Measurements from ENCODE around the gene CCDC136.

Gene CCDC136

DNA sequence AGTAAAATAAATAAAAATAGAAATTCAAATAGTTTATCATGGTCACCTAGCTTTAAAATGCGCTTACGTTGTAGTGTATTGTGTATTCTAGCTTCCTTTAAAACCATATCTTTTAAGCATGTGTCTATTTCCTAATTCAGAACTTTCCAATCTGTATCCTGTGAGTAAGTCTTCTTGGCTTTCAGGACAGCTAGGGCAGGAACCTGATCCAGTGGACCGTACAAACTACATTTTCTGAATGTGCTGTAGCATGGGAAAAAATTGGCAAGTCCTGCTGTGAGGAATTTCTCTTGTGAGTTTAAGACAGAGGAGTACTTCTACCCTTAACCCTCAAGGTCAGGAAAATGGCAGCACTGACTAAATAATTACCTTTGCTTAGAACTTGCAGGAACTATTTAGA, 28.2 kb upstream of the CCDC136 start:
- Histone ChIP-seq H2AFZ (ENCODE audit: low read length) (no peak overlapping the region), H3K9me3 (ENCODE audit: low read length) (no peaks in the 10 kb centered on the region), H3F3A (ENCODE audit: insufficient read depth, low read length) (no peaks in the 10 kb centered on the region), H3K4me1 (ENCODE audit: insufficient read depth, low read length, severe bottlenecking) (no peaks in the 10 kb centered on the region), H3K79me2 (ENCODE audit: insufficient read depth, low read length) (no peaks in the 10 kb centered on the region), H3K4me2 (ENCODE audit: low read length) (no peak overlapping the region), H4K20me1 (ENCODE audit: insufficient read depth, low read length) (no peaks in the 10 kb centered on the region), H3K27ac (ENCODE audit: low read depth, low read length, poor library complexity, severe bottlenecking) (no peak overlapping the region), H3K36me3 (ENCODE audit: insufficient read depth, low read length) (peaks cover 93% of the 10 kb centered on the region), H3K27me3 (ENCODE audit: insufficient read depth, low read length) (no peaks in the 10 kb centered on the region), H3K9ac (ENCODE audit: low read length) (no peak overlapping the region), H3K4me3 (ENCODE audit: low read depth, low read length, poor library complexity, severe bottlenecking) (no peak overlapping the region), H3K9me2 (ENCODE audit: low read depth, low read length) (no peaks in the 10 kb centered on the region)
- no peak for TF ChIP-seq EZH2 (IDR thresholded peaks at IDR 0.05; ENCODE audit: borderline replicate concordance, low read length)
- TF ChIP-seq, protein P1, sequence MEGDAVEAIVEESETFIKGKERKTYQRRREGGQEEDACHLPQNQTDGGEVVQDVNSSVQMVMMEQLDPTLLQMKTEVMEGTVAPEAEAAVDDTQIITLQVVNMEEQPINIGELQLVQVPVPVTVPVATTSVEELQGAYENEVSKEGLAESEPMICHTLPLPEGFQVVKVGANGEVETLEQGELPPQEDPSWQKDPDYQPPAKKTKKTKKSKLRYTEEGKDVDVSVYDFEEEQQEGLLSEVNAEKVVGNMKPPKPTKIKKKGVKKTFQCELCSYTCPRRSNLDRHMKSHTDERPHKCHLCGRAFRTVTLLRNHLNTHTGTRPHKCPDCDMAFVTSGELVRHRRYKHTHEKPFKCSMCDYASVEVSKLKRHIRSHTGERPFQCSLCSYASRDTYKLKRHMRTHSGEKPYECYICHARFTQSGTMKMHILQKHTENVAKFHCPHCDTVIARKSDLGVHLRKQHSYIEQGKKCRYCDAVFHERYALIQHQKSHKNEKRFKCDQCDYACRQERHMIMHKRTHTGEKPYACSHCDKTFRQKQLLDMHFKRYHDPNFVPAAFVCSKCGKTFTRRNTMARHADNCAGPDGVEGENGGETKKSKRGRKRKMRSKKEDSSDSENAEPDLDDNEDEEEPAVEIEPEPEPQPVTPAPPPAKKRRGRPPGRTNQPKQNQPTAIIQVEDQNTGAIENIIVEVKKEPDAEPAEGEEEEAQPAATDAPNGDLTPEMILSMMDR (IDR thresholded peaks at IDR 0.05; ENCODE audit: low read length), result no peak

DNA sequence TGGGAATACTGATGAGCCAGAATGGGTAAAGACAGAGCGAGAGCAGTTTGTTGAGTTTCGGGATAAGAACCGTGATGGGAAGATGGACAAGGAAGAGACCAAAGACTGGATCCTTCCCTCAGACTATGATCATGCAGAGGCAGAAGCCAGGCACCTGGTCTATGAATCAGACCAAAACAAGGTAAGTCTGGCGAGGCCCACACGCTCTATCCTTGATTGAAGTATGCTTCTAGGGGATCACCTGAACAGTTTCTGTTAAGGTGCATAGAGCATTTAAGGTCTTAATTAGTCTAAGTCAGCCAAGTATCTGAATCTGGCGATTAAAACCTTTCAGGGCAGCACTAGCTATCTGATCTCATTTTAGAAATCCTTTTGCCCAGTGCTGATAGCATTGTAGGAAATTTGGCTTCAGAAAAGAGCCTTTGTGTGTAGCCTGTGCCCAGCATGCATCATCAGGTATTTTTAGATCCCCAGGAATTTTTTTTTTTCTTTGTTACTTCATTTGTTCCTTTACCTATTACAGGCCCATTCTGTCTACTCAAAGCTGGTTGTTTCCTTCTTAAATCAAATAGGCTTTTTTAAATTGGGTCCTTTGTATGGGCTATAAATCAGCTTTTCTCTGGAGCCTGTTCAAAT, 24.2 kb upstream of the CCDC136 start:
- no peaks in the 10 kb centered on the region for H3K9me3 ChIP-seq (ENCODE audit: low read length)
- H3K9me2 ChIP-seq (ENCODE audit: low read depth, low read length), result no peaks in the 10 kb centered on the region
- H3K27ac ChIP-seq (ENCODE audit: low read depth, low read length, poor library complexity, severe bottlenecking), result no peak overlapping the region
- H3K4me1 ChIP-seq (ENCODE audit: insufficient read depth, low read length, severe bottlenecking), result no peaks in the 10 kb centered on the region
- H3K27me3 ChIP-seq (ENCODE audit: insufficient read depth, low read length), result no peaks in the 10 kb centered on the region
- no peak overlapping the region for H3K4me3 ChIP-seq (ENCODE audit: low read depth, low read length, poor library complexity, severe bottlenecking)
- H3K79me2 ChIP-seq (ENCODE audit: insufficient read depth, low read length), result no peaks in the 10 kb centered on the region
- TF ChIP-seq, protein P1 (IDR thresholded peaks at IDR 0.05; ENCODE audit: low read length), result no peak
- no peak for TF ChIP-seq EZH2 (IDR thresholded peaks at IDR 0.05; ENCODE audit: borderline replicate concordance, low read length)
- no peaks in the 10 kb centered on the region for H3F3A ChIP-seq (ENCODE audit: insufficient read depth, low read length)
- H3K4me2 ChIP-seq (ENCODE audit: low read length), result no peak overlapping the region
- H4K20me1 ChIP-seq (ENCODE audit: insufficient read depth, low read length), result no peaks in the 10 kb centered on the region
- no peak overlapping the region for H2AFZ ChIP-seq (ENCODE audit: low read length)
- no peak overlapping the region for H3K9ac ChIP-seq (ENCODE audit: low read length)
- H3K36me3 ChIP-seq (ENCODE audit: insufficient read depth, low read length), result peaks cover 93% of the 10 kb centered on the region

DNA sequence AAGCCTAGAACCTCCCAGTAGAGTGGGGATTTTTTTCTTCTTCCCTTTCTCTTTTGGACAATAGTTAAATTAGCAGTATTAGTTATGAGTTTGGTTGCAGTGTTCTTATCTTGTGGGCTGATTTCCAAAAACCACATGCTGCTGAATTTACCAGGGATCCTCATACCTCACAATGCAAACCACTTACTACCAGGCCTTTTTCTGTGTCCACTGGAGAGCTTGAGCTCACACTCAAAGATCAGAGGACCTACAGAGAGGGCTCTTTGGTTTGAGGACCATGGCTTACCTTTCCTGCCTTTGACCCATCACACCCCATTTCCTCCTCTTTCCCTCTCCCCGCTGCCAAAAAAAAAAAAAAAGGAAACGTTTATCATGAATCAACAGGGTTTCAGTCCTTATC, 21.5 kb upstream of the CCDC136 start:
- no peaks in the 10 kb centered on the region for H3K79me2 ChIP-seq (ENCODE audit: insufficient read depth, low read length)
- H3K27me3 ChIP-seq (ENCODE audit: insufficient read depth, low read length), result no peaks in the 10 kb centered on the region
- no peak overlapping the region for H3K4me3 ChIP-seq (ENCODE audit: low read depth, low read length, poor library complexity, severe bottlenecking)
- no peak overlapping the region for H3K27ac ChIP-seq (ENCODE audit: low read depth, low read length, poor library complexity, severe bottlenecking)
- H3K36me3 ChIP-seq (ENCODE audit: insufficient read depth, low read length), result peaks cover 77% of the 10 kb centered on the region
- H3K4me2 ChIP-seq (ENCODE audit: low read length), result no peak overlapping the region
- no peak for TF ChIP-seq EZH2 (IDR thresholded peaks at IDR 0.05; ENCODE audit: borderline replicate concordance, low read length)
- TF ChIP-seq, protein P1 (IDR thresholded peaks at IDR 0.05; ENCODE audit: low read length), result no peak
- H3F3A ChIP-seq (ENCODE audit: insufficient read depth, low read length), result no peaks in the 10 kb centered on the region
- no peaks in the 10 kb centered on the region for H3K4me1 ChIP-seq (ENCODE audit: insufficient read depth, low read length, severe bottlenecking)
- no peaks in the 10 kb centered on the region for H3K9me3 ChIP-seq (ENCODE audit: low read length)
- H2AFZ ChIP-seq (ENCODE audit: low read length), result no peak overlapping the region
- H3K9me2 ChIP-seq (ENCODE audit: low read depth, low read length), result no peaks in the 10 kb centered on the region
- no peaks in the 10 kb centered on the region for H4K20me1 ChIP-seq (ENCODE audit: insufficient read depth, low read length)
- H3K9ac ChIP-seq (ENCODE audit: low read length), result no peak overlapping the region

Data from OCI-LY1 (cell line).